HEK293 (cell line): Measurements from ENCODE around the gene RAB3C.

Experiments used
- CTCF ChIP-seq: fragments of 450-650 bp; formaldehyde crosslinking; IDR thresholded peaks from 2 replicates; pipeline ENCODE4 v1.5.1; 2016; ENCODE audit warnings: missing biosample characterization, missing genetic modification characterization
- HOXA7 ChIP-seq: sonication (generic); formaldehyde crosslinking; IDR thresholded peaks from 2 replicates; pipeline ENCODE4 v1.8.1; 2022; ENCODE audit warnings: missing genetic modification reagents, borderline replicate concordance
- REPIN1 ChIP-seq: fragments of 450-650 bp; formaldehyde crosslinking; IDR thresholded peaks from 2 replicates; pipeline ENCODE4 v1.5.1; 2017; ENCODE audit warnings: missing biosample characterization, missing genetic modification characterization, low read depth
- ZNF10 ChIP-seq: fragments of 450-650 bp; formaldehyde crosslinking; IDR thresholded peaks from 2 replicates; pipeline ENCODE4 v1.5.1; 2017; ENCODE audit warnings: missing biosample characterization, missing genetic modification characterization
- ZNF146 ChIP-seq: fragments of 450-650 bp; formaldehyde crosslinking; IDR thresholded peaks from 2 replicates; pipeline ENCODE4 v1.5.1; 2016; ENCODE audit warnings: missing biosample characterization, missing genetic modification characterization
- ZNF335 ChIP-seq: fragments of 450-650 bp; formaldehyde crosslinking; conservative IDR thresholded peaks from 2 replicates; pipeline ENCODE4 v1.5.1; 2016; ENCODE audit warnings: missing biosample characterization, missing genetic modification characterization
- ZNF558 ChIP-seq: fragments of 450-650 bp; formaldehyde crosslinking; IDR thresholded peaks from 2 replicates; pipeline ENCODE4 v1.5.1; 2016; ENCODE audit warnings: missing biosample characterization, missing genetic modification characterization
- ZNF776 ChIP-seq: fragments of 450-650 bp; formaldehyde crosslinking; IDR thresholded peaks from 2 replicates; pipeline ENCODE4 v1.5.0; 2017; ENCODE audit warnings: missing biosample characterization, missing genetic modification characterization, borderline replicate concordance
- ZNF777 ChIP-seq: fragments of 450-650 bp; formaldehyde crosslinking; IDR thresholded peaks from 2 replicates; pipeline ENCODE4 v1.5.1; 2017; ENCODE audit warnings: missing biosample characterization, missing genetic modification characterization, borderline replicate concordance
- ZNF792 ChIP-seq: fragments of 450-650 bp; formaldehyde crosslinking; IDR thresholded peaks from 2 replicates; pipeline ENCODE4 v1.5.1; 2016; ENCODE audit warnings: missing biosample characterization, missing genetic modification characterization
- ZNF843 ChIP-seq: fragments of 450-650 bp; formaldehyde crosslinking; IDR thresholded peaks from 2 replicates; pipeline ENCODE4 v1.5.1; 2016; ENCODE audit warnings: missing biosample characterization, missing genetic modification characterization
- TF ChIP-seq, protein P1 (sequence below): fragments of 450-650 bp; formaldehyde crosslinking; IDR thresholded peaks from 2 replicates; pipeline ENCODE4 v1.5.1; 2016; ENCODE audit warnings: missing biosample characterization, missing genetic modification characterization

GRCh38 chr5:58760222-58760621, 177.3 kb downstream of the RAB3C start:
- no peak for TF ChIP-seq ZNF10
- no peak for TF ChIP-seq ZNF843 (tag by site-specific recombination)
- TF ChIP-seq ZNF777 (tag by site-specific recombination) = no peak
- no peak for TF ChIP-seq CTCF (tag by site-specific recombination)
- no peak for TF ChIP-seq ZNF776 (tag by site-specific recombination)
- TF ChIP-seq ZNF558 (tag by site-specific recombination) = no peak
- no peak for TF ChIP-seq REPIN1
- TF ChIP-seq ZNF792 (tag by site-specific recombination) = no peak
- TF ChIP-seq ZNF335 (tag by site-specific recombination) = no peak
- TF ChIP-seq ZNF146 (tag by site-specific recombination) = no peak
- no peak for TF ChIP-seq HOXA7 (CRISPR knock-in tag)
- TF ChIP-seq, protein P1, sequence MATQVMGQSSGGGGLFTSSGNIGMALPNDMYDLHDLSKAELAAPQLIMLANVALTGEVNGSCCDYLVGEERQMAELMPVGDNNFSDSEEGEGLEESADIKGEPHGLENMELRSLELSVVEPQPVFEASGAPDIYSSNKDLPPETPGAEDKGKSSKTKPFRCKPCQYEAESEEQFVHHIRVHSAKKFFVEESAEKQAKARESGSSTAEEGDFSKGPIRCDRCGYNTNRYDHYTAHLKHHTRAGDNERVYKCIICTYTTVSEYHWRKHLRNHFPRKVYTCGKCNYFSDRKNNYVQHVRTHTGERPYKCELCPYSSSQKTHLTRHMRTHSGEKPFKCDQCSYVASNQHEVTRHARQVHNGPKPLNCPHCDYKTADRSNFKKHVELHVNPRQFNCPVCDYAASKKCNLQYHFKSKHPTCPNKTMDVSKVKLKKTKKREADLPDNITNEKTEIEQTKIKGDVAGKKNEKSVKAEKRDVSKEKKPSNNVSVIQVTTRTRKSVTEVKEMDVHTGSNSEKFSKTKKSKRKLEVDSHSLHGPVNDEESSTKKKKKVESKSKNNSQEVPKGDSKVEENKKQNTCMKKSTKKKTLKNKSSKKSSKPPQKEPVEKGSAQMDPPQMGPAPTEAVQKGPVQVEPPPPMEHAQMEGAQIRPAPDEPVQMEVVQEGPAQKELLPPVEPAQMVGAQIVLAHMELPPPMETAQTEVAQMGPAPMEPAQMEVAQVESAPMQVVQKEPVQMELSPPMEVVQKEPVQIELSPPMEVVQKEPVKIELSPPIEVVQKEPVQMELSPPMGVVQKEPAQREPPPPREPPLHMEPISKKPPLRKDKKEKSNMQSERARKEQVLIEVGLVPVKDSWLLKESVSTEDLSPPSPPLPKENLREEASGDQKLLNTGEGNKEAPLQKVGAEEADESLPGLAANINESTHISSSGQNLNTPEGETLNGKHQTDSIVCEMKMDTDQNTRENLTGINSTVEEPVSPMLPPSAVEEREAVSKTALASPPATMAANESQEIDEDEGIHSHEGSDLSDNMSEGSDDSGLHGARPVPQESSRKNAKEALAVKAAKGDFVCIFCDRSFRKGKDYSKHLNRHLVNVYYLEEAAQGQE (tag by site-specific recombination) = no peak
